Cardiac muscle cell (in vitro differentiated cells and primary cell): ENCODE results near the gene DLL4. TPM values are rescaled to one million over a fixed set of nuclear protein-coding genes. Genes with fewer than 3 reads are reported as not detected.

Experiments
- DNase-seq, 2 donors: peaks; one replicate each; pipeline versions ENCODE4 v3.0.0 to v3.0.0-alpha.2; 2010 to 2017; ENCODE audit warnings: low read depth in 1 of 2, low spot score in 1 of 2
- H3K27ac ChIP-seq: fragments of 200-600 bp; sonication (generic); 2 replicates; pipeline ENCODE4 v1.5.1; 2016
- H3K27me3 ChIP-seq: fragments of 200-600 bp; sonication (generic); 2 replicates; pipeline ENCODE4 v1.6.0; 2016; ENCODE audit warnings: control low read depth
- H3K36me3 ChIP-seq: fragments of 200-600 bp; sonication (generic); 2 replicates; pipeline ENCODE4 v1.5.1; 2016; ENCODE audit warnings: control low read depth
- H3K4me1 ChIP-seq: fragments of 200-600 bp; sonication (generic); 2 replicates; pipeline ENCODE4 v1.8.1; 2017; ENCODE audit warnings: low read depth, mild to moderate bottlenecking, mixed run types
- H3K4me3 ChIP-seq: fragments of 200-600 bp; sonication (generic); 2 replicates; pipeline ENCODE4 v1.5.1; 2016; ENCODE audit warnings: mild to moderate bottlenecking
- H3K9me3 ChIP-seq: fragments of 200-600 bp; sonication (generic); 2 replicates; pipeline ENCODE4 v1.5.1; 2017; ENCODE audit warnings: low read depth, mild to moderate bottlenecking, control low read depth
- CTCF ChIP-seq: IDR thresholded peaks from 2 replicates; pipeline ENCODE4 v1.5.1; 2012; ENCODE audit warnings: low read depth, mild to moderate bottlenecking, low read length
- polyA plus RNA-seq: library from polyadenylated mRNA; unstranded; fragments of >200 nt; fragmentation: Nextera tagmentation; extraction: Ambion mirVana; gene quantifications from 2 replicates; pipeline ENCODE4 v1.2.1, GENCODE V29; 2016
- total RNA-seq: library from RNA; depleted of rRNA; stranded (reverse); fragments of >200 nt; gene quantifications from 2 replicates; pipeline ENCODE4 v1.2.3, GENCODE V29; 2016

The DLL4 gene
- total and polyA plus RNA-seq, 2 experiments from 2014 or later, result 0.71 TPM; not detected in 1

GRCh38 chr15:40937762-40938535, 8.8 kb downstream of the DLL4 start:
- no peak for DNase-seq
- Histone ChIP-seq H3K9me3 (no peaks in the 10 kb centered on the region), H3K4me1 (peaks cover 8% of the 10 kb centered on the region), H3K36me3 (no peaks in the 10 kb centered on the region), H3K4me3 (no peak overlapping the region), H3K27ac (no peak overlapping the region), H3K27me3 (peaks cover 36% of the 10 kb centered on the region)
- TF ChIP-seq CTCF, result peak; percentile 4

GRCh38 chr15:40938536-40938870, 9.4 kb downstream of the DLL4 start:
- no peak for TF ChIP-seq CTCF
- H3K9me3 ChIP-seq, result no peaks in the 10 kb centered on the region
- peaks cover 32% of the 10 kb centered on the region for H3K27me3 ChIP-seq
- H3K27ac ChIP-seq, result no peak overlapping the region
- DNase-seq, result no peak
- peaks cover 8% of the 10 kb centered on the region for H3K4me1 ChIP-seq
- H3K36me3 ChIP-seq, result no peaks in the 10 kb centered on the region
- H3K4me3 ChIP-seq, result no peak overlapping the region

- no peak for DNase-seq
- Histone ChIP-seq H3K9me3 (no peaks in the 10 kb centered on the region), H3K27ac (no peak overlapping the region), H3K27me3 (peaks cover 32% of the 10 kb centered on the region), H3K4me1 (peaks cover 8% of the 10 kb centered on the region), H3K4me3 (no peak overlapping the region), H3K36me3 (no peaks in the 10 kb centered on the region)
- no peak for TF ChIP-seq CTCF
These were observed 11.2 kb downstream of the DLL4 start for GRCh38 chr15:40940296-40940801.

GRCh38 chr15:40941068-40941527, 12.0 kb downstream of the DLL4 start:
- no peak for TF ChIP-seq CTCF
- H3K27me3 ChIP-seq, result peaks cover 29% of the 10 kb centered on the region
- peak overlapping the region; percentile 39 for H3K4me3 ChIP-seq
- no peak overlapping the region for H3K27ac ChIP-seq
- H3K4me1 ChIP-seq, result peaks cover 8% of the 10 kb centered on the region
- no peak for DNase-seq
- H3K9me3 ChIP-seq, result no peaks in the 10 kb centered on the region
- no peaks in the 10 kb centered on the region for H3K36me3 ChIP-seq

GRCh38 chr15:40941528-40942336, 12.6 kb downstream of the DLL4 start:
- Histone ChIP-seq H3K4me3 (peak overlapping the region; percentile 39), H3K27me3 (peaks cover 30% of the 10 kb centered on the region), H3K4me1 (peaks cover 8% of the 10 kb centered on the region), H3K9me3 (no peaks in the 10 kb centered on the region), H3K36me3 (no peaks in the 10 kb centered on the region), H3K27ac (no peak overlapping the region)
- peak; percentile 29 for TF ChIP-seq CTCF
- DNase-seq, result peak; percentile 83 to 84
